ENCODE data around the gene ZFPM1. TPM values are rescaled to one million over a fixed set of nuclear protein-coding genes. Genes with fewer than 3 reads are reported as not detected.

ZFPM1 gene
- total RNA-seq, 1 donor from 2014 or later: 0.79 TPM

DNA sequence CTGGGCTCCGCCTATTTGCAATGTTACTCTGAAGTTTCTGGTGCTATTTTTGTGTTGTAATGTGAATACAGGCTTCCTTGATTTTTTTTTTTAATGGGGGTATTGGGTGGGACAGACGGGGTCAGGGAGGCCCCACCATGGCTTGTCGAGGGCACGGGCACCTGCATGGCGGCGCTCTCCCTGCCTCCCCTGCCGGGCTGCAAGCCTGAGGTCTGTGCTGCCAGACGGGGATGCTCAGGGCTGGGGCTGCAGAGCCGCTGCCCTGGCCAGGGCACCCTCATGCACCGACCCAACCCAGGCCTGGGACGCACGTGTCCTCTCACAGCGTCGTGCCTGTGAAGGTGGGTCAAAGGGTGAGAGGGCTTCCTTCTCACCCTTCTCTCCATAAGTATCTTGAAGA is 13.0 kb upstream of the ZFPM1 start:
- TF ChIP-seq, protein P1, sequence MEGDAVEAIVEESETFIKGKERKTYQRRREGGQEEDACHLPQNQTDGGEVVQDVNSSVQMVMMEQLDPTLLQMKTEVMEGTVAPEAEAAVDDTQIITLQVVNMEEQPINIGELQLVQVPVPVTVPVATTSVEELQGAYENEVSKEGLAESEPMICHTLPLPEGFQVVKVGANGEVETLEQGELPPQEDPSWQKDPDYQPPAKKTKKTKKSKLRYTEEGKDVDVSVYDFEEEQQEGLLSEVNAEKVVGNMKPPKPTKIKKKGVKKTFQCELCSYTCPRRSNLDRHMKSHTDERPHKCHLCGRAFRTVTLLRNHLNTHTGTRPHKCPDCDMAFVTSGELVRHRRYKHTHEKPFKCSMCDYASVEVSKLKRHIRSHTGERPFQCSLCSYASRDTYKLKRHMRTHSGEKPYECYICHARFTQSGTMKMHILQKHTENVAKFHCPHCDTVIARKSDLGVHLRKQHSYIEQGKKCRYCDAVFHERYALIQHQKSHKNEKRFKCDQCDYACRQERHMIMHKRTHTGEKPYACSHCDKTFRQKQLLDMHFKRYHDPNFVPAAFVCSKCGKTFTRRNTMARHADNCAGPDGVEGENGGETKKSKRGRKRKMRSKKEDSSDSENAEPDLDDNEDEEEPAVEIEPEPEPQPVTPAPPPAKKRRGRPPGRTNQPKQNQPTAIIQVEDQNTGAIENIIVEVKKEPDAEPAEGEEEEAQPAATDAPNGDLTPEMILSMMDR (IDR thresholded peaks at IDR 0.05; ENCODE audit: insufficient read depth, low read length, severe bottlenecking): no peak
- FAIRE-seq (no peak), DNase-seq (ENCODE audit: low read depth) (no peak)
- Histone ChIP-seq H3K36me3 (ENCODE audit: control insufficient read depth, insufficient read depth, low read length) (no peaks in the 10 kb centered on the region), H3K27me3 (ENCODE audit: control insufficient read depth, insufficient read depth, low read length) (peaks cover 3% of the 10 kb centered on the region), H3K4me3 (ENCODE audit: low read depth, low read length) (no peak overlapping the region)

DNA sequence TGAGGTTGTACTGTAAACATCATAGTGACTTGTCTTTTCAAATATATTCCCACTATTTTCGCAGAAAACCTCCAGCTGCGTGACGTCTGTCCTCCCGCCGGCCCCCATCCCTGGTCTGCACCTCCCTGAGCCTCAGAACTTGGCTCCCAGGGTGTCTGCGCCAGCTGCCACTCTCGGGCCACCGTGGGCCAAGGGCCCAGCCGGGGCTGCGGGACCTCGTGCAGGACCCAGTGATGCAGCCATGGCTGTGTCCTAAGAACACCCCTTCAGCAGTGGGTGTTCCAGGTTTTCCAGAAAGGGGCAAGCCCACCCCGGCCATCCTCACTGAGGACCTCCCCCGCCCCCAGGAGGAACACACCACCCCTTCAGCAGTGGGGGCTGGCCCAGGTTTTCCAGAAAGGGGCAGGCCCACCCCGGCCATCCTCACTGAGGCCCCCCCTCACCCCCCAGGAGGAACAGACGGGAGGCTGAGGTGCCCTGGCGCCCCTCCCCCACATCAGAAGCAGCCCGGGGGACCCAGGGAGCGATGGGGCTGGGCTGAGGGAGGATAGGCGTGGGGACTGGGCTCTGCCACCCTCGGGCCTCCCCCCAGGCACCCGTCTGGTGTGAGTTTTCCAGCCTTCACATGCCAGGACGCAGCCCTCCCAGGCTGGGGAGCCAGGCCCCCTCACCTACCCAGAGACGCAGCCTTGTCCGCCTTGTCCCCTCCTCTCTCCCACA is 12.2 kb upstream of the ZFPM1 start:
- DNase-seq (ENCODE audit: low read depth) (no peak), FAIRE-seq (no peak)
- TF ChIP-seq, protein P1 (IDR thresholded peaks at IDR 0.05; ENCODE audit: insufficient read depth, low read length, severe bottlenecking): no peak
- Histone ChIP-seq H3K4me3 (ENCODE audit: low read depth, low read length) (no peak overlapping the region), H3K27me3 (ENCODE audit: control insufficient read depth, insufficient read depth, low read length) (peaks cover 1% of the 10 kb centered on the region), H3K36me3 (ENCODE audit: control insufficient read depth, insufficient read depth, low read length) (no peaks in the 10 kb centered on the region)

DNA sequence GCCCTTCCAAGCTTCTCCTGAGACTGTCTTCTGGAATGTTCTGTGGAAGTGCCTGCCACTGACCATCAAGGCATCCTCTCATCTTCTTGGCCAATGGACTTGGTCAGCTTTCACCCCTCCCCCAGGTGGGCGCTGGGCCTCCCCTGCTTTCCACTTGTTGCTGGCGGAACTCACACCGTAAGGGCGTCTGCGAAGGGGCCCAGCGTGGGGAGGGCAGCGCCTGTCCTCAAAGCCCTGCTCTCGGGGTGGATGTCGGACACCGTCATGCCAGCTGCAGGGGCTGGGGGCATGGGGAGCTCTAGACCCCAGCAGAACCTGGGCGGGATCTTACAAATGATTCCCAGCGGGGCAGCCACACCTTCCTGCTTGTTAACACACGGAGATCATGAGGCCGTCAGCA is 11.6 kb upstream of the ZFPM1 start:
- no peaks in the 10 kb centered on the region for H3K36me3 ChIP-seq (ENCODE audit: control insufficient read depth, insufficient read depth, low read length)
- peaks cover 1% of the 10 kb centered on the region for H3K27me3 ChIP-seq (ENCODE audit: control insufficient read depth, insufficient read depth, low read length)
- DNase-seq (ENCODE audit: low read depth) (no peak), FAIRE-seq (no peak)
- TF ChIP-seq, protein P1 (IDR thresholded peaks at IDR 0.05; ENCODE audit: insufficient read depth, low read length, severe bottlenecking): no peak
- no peak overlapping the region for H3K4me3 ChIP-seq (ENCODE audit: low read depth, low read length)

DNA sequence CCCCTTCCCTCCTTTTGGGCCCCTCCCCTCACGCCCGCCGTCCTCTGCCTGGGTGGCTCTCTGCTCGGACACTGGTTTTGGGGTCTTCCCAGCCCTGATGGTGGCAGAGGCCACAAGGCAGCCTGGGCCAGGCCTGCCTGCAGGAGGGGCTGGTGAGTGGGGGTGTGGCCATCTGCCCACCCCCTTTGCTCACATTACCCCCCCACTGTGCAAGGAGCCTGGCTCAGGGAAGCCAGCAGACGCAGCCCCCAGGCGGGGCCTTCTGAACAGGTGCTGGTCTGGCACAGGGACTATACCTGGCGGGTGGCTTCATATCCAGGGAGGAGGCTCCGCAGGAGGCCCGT is 10.7 kb upstream of the ZFPM1 start:
- Histone ChIP-seq H3K27me3 (ENCODE audit: control insufficient read depth, insufficient read depth, low read length) (peaks cover 3% of the 10 kb centered on the region), H3K36me3 (ENCODE audit: control insufficient read depth, insufficient read depth, low read length) (no peaks in the 10 kb centered on the region), H3K4me3 (ENCODE audit: low read depth, low read length) (no peak overlapping the region)
- FAIRE-seq (no peak), DNase-seq (ENCODE audit: low read depth) (no peak)
- TF ChIP-seq, protein P1 (IDR thresholded peaks at IDR 0.05; ENCODE audit: insufficient read depth, low read length, severe bottlenecking): no peak

DNA sequence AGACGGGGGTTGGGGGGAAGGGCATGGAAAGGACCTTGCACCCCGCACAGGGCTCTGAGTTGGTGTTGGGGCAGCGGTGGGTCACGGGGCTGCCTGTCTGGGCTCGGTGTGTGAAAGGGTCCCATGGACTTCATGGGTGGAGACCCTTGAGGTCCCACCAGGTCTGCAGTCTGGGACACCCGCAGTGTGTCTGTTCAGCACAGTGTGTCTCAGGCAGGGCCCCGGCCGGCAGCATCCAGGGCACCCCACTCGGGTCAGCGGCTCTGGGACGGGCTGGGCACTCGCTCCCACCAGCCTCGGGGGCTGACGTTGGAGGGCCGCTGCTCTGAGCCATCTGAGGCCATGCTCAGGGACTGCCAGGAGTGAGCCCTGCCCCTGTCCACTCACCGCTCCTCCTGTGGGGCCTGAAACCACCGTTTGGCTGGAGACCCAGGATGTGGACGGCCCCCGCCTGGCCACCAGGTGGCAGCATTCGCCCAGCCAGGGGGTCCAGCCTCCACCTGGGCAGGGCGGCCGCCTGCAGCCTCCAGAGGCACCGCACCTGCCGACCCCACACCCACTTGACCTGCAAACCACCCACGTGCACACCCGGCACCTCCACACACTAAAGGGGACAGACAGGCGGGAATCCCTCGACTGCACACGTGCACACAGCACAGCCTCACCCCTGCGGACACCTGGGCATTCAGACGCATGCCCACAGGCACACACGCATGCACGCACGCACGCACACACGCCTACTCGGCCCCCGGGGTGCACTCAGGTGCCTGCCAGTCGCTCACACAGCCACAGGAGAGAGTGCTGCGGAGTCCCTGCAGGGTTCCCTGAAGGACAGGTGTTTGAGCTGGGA is 10.1 kb upstream of the ZFPM1 start:
- DNase-seq (ENCODE audit: low read depth) (peak; percentile 41), FAIRE-seq (no peak)
- H3K4me3 ChIP-seq (ENCODE audit: low read depth, low read length): no peak overlapping the region
- TF ChIP-seq, protein P1 (IDR thresholded peaks at IDR 0.05; ENCODE audit: insufficient read depth, low read length, severe bottlenecking): peak; percentile 93
- H3K27me3 ChIP-seq (ENCODE audit: control insufficient read depth, insufficient read depth, low read length): peaks cover 3% of the 10 kb centered on the region
- no peaks in the 10 kb centered on the region for H3K36me3 ChIP-seq (ENCODE audit: control insufficient read depth, insufficient read depth, low read length)

Measured in bronchial epithelial cell (primary cell).